ENCODE measurements around the gene VCY1B. TPM values are rescaled to one million over a fixed set of nuclear protein-coding genes. Genes with fewer than 3 reads are reported as not detected.

VCY1B gene
- total RNA-seq = not detected in 2 replicates

GRCh38 chrY:14055927-14056326 lies at the start of gene VCY1B:
TSS of gene VCY1B (plus strand) at chrY:14056227. CDS start at chrY:14056290, 63 bp downstream.

Other genes starting within 250 kb of the VCY1B start
- gene VCY, start 69.8 kb upstream of the VCY1B start, total RNA-seq = not detected in 2 replicates

All from regular cardiac myocyte (primary cell).